ENCODE measurements around the gene TIMELESS. TPM values are rescaled to one million over a fixed set of nuclear protein-coding genes. Genes with fewer than 3 reads are reported as not detected.
"Not testable (repeated sequence)": the region's sequence is repeated elsewhere in the genome, so short reads cannot be mapped to it uniquely, and the experiment has no call there.

The TIMELESS gene
- 32.3 and 36.2 TPM in 2 replicates for total RNA-seq (2014; rRNA removed; shearing (Covaris generic))

DNA sequence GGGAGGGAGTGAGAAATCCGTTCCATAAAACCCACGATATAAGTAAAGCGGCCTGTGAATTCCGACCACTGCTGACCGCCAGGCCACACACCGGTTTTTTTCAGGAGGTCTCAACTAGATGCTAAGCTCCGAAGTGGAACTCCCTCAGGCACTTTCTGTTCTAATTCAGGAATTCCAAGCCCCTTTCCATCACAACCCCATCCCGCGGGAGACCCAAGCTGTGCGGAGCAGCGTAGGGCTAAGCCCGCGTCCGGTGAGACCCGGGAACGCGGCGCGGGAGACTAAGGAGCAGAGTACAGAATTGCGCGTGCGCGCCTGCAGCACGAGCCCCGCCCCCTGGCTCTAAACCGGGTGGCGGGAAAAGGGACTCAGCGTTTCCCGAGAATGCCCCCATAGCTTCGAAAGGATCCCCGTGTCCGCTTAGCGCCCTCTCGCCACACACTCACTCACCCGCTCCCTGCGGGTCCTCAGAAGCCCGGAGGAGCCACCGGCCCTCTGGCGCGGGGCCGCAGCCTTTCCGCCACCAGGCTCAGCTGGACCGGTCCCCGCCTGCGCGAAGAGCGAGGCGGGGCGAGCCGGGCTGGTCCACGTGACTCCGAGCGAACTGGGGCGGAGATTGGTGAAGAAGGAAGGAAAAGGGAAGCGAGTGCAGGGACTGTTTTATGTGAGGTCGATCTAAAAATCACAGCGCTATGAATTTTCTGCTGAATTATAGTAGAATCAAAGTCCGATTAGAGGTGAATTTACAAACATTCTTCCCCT lies at the start of gene TIMELESS:
TIMELESS (minus strand) TSS at position 567 of the 762 bp plus-strand sequence. CDS start 15,256 bp downstream, outside the sequence.
- H3K27ac ChIP-seq: peak within 1 kb of the TSS; percentile 93
- H3K27me3 ChIP-seq: no peaks in the 10 kb centered on the region
- no peaks in the 10 kb centered on the region for H3K36me3 ChIP-seq
- H3K4me1 ChIP-seq: peaks cover 4% of the 10 kb centered on the region
- no peaks in the 10 kb centered on the region for H3K9me3 ChIP-seq (replicated peaks)
- DNase-seq: peak; percentile 89 to 92
- H3K4me3 ChIP-seq: peak within 1 kb of the TSS; percentile 71

DNA sequence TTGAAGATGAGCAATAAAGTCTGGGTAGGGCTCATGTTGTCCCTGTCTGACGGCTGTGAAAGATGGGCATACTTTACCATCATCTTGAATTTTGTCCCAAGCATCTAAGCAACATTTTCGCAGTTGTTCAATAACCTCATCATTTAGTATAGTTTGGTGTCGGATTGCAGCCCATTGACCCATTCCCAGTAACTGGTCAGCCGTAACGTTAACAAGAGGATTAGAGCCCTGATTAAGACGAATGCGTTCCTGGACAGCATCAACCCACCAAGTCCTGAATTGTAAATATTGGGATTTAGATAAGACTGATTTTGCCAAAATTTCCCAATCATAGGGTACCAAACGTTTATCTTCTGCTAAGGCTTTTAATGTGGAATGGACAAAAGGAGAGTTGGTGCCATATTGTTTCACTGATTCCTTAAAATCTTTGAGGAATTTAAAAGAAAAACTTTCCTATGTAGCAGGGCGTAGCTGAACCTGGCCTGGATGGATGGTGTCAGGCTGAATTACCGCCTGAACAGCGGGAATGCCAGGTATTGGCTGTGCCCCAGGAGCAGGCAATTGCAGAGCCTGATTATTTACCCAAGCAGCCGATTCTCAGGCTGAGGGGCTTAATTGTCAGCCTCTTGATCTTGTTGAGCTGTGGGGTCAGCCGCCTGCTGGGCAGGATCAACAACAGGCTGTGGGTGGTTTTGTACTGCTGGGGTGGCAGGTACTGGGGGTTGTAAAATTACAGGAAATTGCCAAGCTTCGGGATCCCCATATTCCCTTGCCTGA lies 49.1 kb upstream of the TIMELESS start:
- peak; percentile 27 to 45 for DNase-seq
- H3K27ac ChIP-seq; H3K9me3 ChIP-seq (replicated peaks); H3K4me3 ChIP-seq; H3K27me3 ChIP-seq; H3K4me1 ChIP-seq; H3K36me3 ChIP-seq: not testable (repeated sequence)

DNA sequence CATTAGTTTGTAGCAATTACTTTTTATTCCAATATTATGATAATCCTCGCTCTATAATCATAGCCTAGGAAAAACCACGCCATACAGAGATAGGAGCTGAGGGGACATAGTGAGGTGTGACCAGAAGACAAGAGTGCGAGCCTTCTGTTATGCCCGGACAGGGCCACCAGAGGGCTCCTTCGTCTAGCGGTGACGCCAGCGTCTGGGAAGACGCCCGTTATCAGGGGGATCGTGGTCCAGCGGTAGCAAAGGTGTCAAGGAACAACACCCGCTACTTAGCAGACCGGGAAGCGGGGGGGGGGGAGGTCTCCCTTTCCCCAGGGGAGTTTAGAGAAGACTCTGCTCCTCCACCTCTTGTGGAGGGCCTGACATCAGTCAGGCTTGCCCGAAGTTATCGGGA lies 47.5 kb upstream of the TIMELESS start:
- H3K9me3 ChIP-seq (replicated peaks); H3K4me3 ChIP-seq; H3K36me3 ChIP-seq; H3K27ac ChIP-seq; H3K27me3 ChIP-seq; H3K4me1 ChIP-seq: not testable (repeated sequence)
- peak; percentile 43 to 45 for DNase-seq

DNA sequence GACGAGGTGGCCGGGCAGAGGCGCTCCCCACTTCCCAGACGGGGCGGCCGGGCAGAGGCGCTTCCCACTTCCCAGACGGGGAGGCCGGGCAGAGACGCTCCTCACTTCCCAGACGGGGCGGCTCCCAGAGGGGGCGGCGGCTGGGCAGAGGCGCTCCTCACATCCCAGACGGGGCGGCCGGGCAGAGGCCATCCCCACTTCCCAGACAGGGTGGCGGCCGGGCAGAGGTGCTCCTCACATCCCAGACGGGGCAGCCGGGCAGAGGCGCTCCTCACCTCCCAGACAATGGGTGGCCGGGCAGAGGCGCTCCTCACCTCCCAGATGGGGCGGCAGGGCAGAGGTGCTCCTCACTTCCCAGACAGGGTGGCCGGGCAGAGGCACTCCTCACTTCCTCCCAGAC lies 45.3 kb upstream of the TIMELESS start:
- H3K27ac ChIP-seq; H3K27me3 ChIP-seq; H3K9me3 ChIP-seq (replicated peaks); DNase-seq; H3K4me1 ChIP-seq; H3K4me3 ChIP-seq; H3K36me3 ChIP-seq: not testable (repeated sequence)

- H3K27ac ChIP-seq; H3K36me3 ChIP-seq; DNase-seq; H3K9me3 ChIP-seq (replicated peaks); H3K27me3 ChIP-seq; H3K4me1 ChIP-seq; H3K4me3 ChIP-seq: not testable (repeated sequence)
Measured at GRCh38 chr12:56494106-56494415, 44.8 kb upstream of the TIMELESS start.

DNA sequence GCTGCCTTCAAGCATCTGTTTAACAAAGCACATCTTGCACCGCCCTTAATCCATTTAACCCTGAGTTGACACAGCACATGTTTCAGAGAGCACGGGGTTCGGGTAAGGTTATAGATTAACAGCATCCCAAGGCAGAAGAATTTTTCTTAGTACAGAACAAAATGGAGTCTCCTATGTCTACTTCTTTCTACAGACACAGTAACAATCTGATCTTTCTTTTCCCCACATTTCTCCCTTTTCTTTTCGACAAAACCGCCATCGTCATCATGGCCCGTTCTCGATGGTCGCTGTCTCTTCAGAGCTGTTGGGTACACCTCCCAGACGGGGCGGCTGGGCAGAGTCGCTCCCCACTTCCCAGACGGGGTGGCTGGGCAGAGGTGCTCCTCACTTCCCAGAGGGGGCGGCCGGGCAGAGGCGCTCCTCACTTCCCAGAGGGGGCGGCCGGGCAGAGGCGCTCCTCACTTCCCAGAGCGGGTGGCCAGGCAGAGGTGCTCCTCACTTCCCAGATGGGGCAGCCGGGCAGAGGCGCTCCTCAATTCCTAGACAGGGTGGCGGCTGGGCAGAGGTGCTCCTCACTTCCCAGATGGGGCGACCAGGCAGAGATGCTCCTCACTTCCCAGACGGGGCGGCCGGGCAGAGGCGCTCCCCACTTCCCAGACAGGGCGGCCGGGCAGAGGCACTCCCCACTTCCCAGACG lies 44.3 kb upstream of the TIMELESS start:
- H3K27me3 ChIP-seq; H3K27ac ChIP-seq; H3K4me3 ChIP-seq; H3K4me1 ChIP-seq; H3K36me3 ChIP-seq; DNase-seq; H3K9me3 ChIP-seq (replicated peaks): not testable (repeated sequence)

- Histone ChIP-seq H3K36me3 (no peaks in the 10 kb centered on the region), H3K27me3 (no peaks in the 10 kb centered on the region)
- no peak for DNase-seq
Measured at GRCh38 chr12:56490360-56490759, 41.1 kb upstream of the TIMELESS start.

DNA sequence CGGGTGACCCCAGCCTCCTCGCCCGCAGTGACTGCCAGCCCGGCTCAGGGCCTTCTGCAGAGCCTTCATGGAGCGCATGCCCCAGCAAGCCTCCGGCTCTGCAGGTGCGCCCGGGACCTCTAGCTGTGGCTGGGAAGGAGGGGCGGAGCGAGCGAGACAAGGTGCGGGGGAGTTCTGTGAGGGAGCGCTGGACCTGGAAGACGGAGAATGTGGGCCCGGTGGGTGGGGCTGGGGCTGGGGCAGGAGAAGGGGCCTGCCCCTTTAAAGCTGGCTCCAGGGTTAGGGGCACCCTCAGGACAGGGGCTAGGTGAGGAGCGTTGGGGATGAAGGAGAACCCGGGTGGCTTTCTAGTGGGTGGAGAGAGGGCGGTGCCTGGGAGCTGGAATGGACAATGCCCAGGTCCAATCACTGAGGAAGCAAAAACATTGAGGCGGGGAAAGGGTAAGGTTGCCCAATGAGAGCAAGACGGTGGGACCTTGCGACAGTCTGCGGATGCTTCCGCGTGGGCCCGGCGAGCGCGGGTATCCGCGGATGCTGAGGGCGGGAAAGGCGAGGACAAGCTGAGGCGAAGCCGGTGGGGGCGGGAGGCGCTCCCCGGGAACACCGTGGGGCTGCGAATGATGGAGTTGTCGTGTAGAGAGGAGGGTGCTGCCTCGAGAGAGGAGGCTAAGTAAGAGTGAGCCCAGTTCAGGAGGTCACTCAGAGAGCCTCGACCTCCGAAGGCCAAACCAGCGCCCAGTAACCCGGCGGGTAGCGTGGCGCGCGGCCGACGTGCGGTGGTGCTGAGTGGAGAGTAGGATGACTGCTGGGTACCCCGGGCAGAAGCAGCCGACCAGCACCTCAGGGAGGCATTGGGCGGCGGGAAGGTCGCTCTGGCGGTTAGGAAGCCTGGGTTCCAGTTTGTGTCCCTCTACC lies 39.1 kb upstream of the TIMELESS start, which contains the start of gene GLS2:
GLS2 (minus strand) TSS at position 121 of the 915 bp plus-strand sequence; CDS start at position 78, 43 bp downstream.
- Histone ChIP-seq H3K9me3 (replicated peaks) (no peaks in the 10 kb centered on the region), H3K36me3 (no peaks in the 10 kb centered on the region), H3K27ac (no peak within 1 kb of the TSS), H3K4me1 (no peaks in the 10 kb centered on the region), H3K4me3 (no peak within 1 kb of the TSS), H3K27me3 (no peaks in the 10 kb centered on the region)
- no peak for DNase-seq

More at GRCh38 chr12:56490360-56490759, 41.1 kb upstream of the TIMELESS start:
- Histone ChIP-seq H3K9me3 (replicated peaks) (no peaks in the 10 kb centered on the region), H3K27ac (no peak overlapping the region), H3K4me1 (no peaks in the 10 kb centered on the region), H3K4me3 (no peak overlapping the region)

DNA sequence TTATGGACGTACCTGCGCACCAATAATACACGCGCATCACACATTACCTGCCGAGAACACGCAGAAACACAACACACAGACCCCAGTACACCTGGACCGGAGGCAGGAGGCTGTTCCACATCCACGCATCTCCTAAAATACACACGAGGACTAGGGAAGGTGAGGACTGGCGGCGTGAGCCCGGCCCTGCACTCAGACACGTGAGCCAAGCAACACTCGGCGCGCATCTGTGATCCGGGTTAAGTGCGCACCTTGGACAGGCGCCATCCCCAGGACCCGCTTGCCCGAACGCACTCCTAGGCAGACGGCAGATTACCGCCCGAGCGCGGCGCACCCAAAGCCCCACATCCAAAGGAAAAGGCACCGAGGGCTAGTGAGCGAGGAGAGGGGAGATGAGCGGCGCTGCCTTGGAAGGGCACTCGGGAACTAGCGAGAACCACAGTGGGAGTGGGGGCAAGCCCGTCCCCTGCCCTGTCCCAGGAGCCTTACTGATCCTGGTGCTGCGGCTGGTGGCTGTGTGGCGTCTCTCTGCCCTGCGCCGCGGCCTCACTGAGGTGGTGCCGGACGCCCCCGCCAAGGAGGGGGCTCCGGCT lies 38.3 kb upstream of the TIMELESS start:
- H3K27me3 ChIP-seq: no peaks in the 10 kb centered on the region
- H3K4me3 ChIP-seq: no peak overlapping the region
- no peaks in the 10 kb centered on the region for H3K9me3 ChIP-seq (replicated peaks)
- DNase-seq: no peak
- no peak overlapping the region for H3K27ac ChIP-seq
- no peaks in the 10 kb centered on the region for H3K4me1 ChIP-seq
- H3K36me3 ChIP-seq: no peaks in the 10 kb centered on the region

- no peak overlapping the region for H3K4me3 ChIP-seq
- no peaks in the 10 kb centered on the region for H3K4me1 ChIP-seq
- H3K27ac ChIP-seq: no peak overlapping the region
- no peaks in the 10 kb centered on the region for H3K27me3 ChIP-seq
- no peak for DNase-seq
- no peaks in the 10 kb centered on the region for H3K9me3 ChIP-seq (replicated peaks)
- no peaks in the 10 kb centered on the region for H3K36me3 ChIP-seq
Measured at GRCh38 chr12:56486694-56487093, 37.5 kb upstream of the TIMELESS start.

DNA sequence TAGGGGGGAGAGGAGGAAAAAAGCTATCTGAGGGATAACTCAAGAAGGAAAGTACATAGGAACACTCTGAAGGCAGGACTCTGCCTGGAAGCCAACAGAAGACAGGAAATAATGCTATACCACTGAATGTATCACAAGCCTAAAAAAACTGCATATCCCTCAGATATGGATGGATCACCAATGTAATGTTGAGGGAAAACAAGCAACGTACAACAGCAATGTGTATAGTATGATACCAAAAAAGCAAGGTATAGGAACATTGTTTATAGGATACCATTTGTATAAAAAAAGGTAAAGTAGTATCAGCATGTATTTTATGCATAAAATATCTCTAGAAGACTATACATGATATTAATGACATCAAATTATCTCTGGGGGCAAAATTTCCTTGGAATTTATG lies 35.3 kb upstream of the TIMELESS start:
- Histone ChIP-seq H3K27ac (no peak overlapping the region), H3K4me3 (no peak overlapping the region), H3K9me3 (replicated peaks) (no peaks in the 10 kb centered on the region), H3K36me3 (no peaks in the 10 kb centered on the region), H3K4me1 (no peaks in the 10 kb centered on the region), H3K27me3 (no peaks in the 10 kb centered on the region)
- no peak for DNase-seq

DNA sequence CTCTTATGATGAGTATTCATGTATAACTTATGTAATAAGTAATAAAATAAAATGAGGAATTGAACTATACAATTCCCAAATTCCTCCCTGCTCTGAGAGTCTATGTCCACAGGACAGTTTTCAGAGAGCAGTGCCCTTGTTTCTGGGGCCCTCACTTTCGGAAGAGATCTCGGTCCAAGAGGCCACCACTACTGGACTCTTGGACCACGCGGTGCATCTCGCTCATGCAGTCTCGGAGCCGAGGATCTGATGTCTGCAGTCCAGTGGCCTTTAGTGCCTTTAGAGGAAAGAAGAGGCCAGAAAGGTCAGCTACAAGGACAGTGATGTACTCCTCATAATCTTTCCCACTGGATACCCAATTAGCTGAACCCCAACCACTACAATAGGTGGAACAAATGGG lies 30.4 kb upstream of the TIMELESS start:
- Histone ChIP-seq H3K9me3 (replicated peaks) (no peaks in the 10 kb centered on the region), H3K27ac (no peak overlapping the region), H3K27me3 (no peaks in the 10 kb centered on the region), H3K36me3 (no peaks in the 10 kb centered on the region), H3K4me3 (no peak overlapping the region), H3K4me1 (no peaks in the 10 kb centered on the region)
- DNase-seq: no peak

DNA sequence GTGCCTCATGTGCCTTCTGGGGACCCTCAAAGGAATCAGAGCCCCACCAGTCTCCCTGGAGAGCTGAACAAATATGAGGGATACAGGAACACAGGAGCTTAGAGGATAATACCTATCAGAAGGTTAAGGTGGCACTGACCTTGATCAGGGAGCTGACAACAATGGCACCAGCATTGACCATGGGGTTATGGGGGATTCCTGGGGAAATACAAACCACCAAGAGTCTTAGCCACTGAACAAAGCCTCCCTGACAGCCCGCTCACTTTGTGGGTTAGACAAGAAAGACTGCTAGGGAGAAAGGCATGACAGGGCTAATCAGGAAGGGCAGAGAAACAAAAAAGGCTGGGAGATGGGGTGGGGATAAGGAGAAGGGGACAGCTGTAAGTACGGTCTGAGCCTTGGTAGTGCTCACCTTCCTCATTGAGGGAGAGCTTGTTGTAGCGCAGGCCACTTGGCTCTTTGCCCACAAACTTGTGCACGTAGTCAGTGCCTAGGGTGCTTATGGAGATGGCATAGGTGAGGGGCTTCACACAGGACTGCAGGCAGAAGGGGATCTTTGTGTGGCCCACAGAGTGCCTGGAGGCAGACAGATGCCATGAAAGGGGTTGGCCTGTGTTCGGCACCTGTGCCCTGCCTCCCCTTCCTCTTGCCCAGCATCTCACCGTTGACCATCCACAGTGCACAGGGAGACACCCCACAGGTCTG lies 28.4 kb upstream of the TIMELESS start:
- no peaks in the 10 kb centered on the region for H3K4me1 ChIP-seq
- H3K4me3 ChIP-seq: no peak overlapping the region
- no peaks in the 10 kb centered on the region for H3K27me3 ChIP-seq
- peaks cover 5% of the 10 kb centered on the region; the same call in 1 of the 2 replicates for H3K36me3 ChIP-seq
- DNase-seq: no peak
- H3K27ac ChIP-seq: no peak overlapping the region
- no peaks in the 10 kb centered on the region for H3K9me3 ChIP-seq (replicated peaks)

Measured in SJCRH30 (cell line).